IPS-15b (cell line): ENCODE measurements around the gene PRSS50.
"Not testable (repeated sequence)": the region's sequence is repeated elsewhere in the genome, so short reads cannot be mapped to it uniquely, and the experiment has no call there.

Experiments
- H3K27me3 ChIP-seq: one replicate; pipeline ENCODE4 v1.6.1; 2013; ENCODE audit warnings: low read length; ENCODE audit not compliant: control insufficient read depth, insufficient read depth
- H3K36me3 ChIP-seq: one replicate; pipeline ENCODE4 v1.6.1; 2013; ENCODE audit warnings: low read length; ENCODE audit not compliant: control insufficient read depth, insufficient read depth
- H3K4me1 ChIP-seq: one replicate; pipeline ENCODE4 v1.6.1; 2013; ENCODE audit warnings: mild to moderate bottlenecking, low read length; ENCODE audit not compliant: control insufficient read depth, insufficient read depth
- H3K4me3 ChIP-seq: one replicate; pipeline ENCODE4 v1.5.1; 2013; ENCODE audit warnings: low read depth, low read length
- H3K9ac ChIP-seq: one replicate; pipeline ENCODE4 v1.6.1; 2013; ENCODE audit warnings: low read depth, mild to moderate bottlenecking, low read length
- H3K9me3 ChIP-seq: one replicate; pipeline ENCODE4 v1.6.1; 2013; ENCODE audit warnings: mild to moderate bottlenecking, low read length; ENCODE audit not compliant: control insufficient read depth, insufficient read depth

The PRSS50 gene

GRCh38 chr3:46742992-46743585, 25.4 kb upstream of the PRSS50 start:
- Histone ChIP-seq H3K4me1 (no peaks in the 10 kb centered on the region), H3K27me3 (no peaks in the 10 kb centered on the region), H3K9ac (no peak overlapping the region), H3K36me3 (no peaks in the 10 kb centered on the region), H3K4me3 (no peak overlapping the region), H3K9me3 (no peaks in the 10 kb centered on the region)

DNA sequence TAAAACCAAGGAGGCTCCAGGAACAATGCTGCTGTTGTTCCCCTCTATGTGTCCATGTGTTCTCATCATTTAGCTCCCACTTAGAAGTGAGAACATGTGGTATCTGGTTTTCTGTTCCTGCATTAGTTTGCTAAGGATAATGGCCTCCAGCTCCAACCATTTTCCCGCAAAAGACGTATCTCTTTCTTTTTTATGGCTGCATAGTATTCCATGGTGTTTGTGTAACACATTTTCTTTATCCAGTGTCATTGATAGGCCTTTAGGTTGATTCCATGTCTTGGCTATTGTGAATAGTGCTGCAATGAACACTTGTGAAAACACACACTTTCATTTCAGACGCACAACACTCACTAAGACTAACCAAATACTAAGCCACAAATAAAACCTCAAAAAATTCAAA, 21.9 kb upstream of the PRSS50 start:
- not testable (repeated sequence) for H3K4me3 ChIP-seq, H3K4me1 ChIP-seq, H3K36me3 ChIP-seq, H3K9me3 ChIP-seq, H3K27me3 ChIP-seq, H3K9ac ChIP-seq

DNA sequence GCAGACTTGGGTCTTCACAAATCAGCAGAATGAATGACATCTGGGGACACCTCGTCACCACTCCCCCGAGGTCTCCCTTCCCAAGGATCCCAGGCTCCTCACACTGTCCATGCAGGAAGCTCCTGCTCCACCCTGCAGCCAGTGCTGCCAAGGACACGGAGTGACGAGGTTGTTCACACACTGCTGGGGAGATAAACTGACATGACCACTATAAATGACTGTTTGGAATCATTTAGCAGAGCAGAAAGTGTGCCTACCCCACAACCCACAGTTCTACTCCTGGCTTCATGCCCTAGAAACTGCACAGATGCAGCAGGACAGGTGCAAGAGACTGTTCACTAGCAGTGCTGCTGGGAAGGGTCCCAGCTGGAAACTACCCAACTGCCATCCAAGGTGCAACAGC, 19.7 kb upstream of the PRSS50 start:
- Histone ChIP-seq H3K9ac (no peak overlapping the region), H3K4me1 (no peaks in the 10 kb centered on the region), H3K4me3 (no peak overlapping the region)

DNA sequence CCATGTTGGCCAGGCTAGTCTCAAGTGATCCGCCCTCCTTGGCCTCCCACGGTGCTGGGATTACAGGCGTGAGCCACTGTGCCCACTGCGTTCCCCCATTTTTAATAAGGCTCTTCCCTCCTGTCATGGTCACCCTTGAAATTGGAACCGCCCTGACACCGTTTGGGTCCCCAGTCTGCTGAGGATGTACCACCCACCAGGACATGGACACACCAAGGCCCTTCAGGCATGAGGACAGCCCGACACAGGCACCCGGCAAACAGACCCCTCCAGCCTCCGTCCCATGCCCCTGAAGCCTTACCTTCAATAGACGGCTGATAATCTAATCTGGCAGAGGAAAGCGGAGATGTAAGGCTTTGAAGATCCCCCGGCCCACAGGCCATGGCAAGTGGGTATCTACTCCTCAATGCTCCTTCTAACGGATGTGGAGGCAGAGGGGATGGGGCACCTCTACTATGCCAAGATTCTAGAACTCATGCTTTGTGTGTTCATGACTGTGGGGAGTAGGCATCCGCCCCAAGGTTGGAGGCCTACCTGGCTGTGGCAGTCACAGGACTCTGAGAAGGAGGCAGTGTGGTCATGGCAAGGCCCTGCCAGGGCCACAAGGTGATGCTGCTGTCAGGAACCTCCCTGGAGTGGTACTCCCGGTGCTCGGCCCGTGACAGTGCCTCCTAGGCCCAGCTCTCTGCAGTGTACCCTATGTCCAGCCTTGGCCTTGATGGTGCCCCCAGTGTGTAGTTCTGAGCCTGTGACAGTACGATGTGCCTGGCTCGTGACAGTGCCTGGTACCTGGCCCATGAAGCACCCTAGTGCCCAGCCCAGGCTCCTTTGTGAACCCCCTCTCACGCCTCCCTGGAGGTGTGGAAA, 18.6 kb upstream of the PRSS50 start:
- H3K36me3 ChIP-seq: no peaks in the 10 kb centered on the region
- no peaks in the 10 kb centered on the region for H3K4me1 ChIP-seq
- no peak overlapping the region for H3K9ac ChIP-seq
- H3K9me3 ChIP-seq: no peaks in the 10 kb centered on the region
- no peak overlapping the region for H3K4me3 ChIP-seq
- H3K27me3 ChIP-seq: no peaks in the 10 kb centered on the region

More for the DNA sequence above, 19.7 kb upstream of the PRSS50 start:
- Histone ChIP-seq H3K9me3 (no peaks in the 10 kb centered on the region), H3K36me3 (no peaks in the 10 kb centered on the region), H3K27me3 (no peaks in the 10 kb centered on the region)

- Histone ChIP-seq H3K36me3 (no peaks in the 10 kb centered on the region), H3K9me3 (no peaks in the 10 kb centered on the region), H3K4me3 (no peak overlapping the region), H3K4me1 (no peaks in the 10 kb centered on the region), H3K27me3 (no peaks in the 10 kb centered on the region), H3K9ac (no peak overlapping the region)
These were observed 17.1 kb upstream of the PRSS50 start for GRCh38 chr3:46734773-46735172.

- H3K4me3 ChIP-seq: no peak overlapping the region
- no peaks in the 10 kb centered on the region for H3K27me3 ChIP-seq
- H3K9me3 ChIP-seq: no peaks in the 10 kb centered on the region
- H3K4me1 ChIP-seq: no peaks in the 10 kb centered on the region
- H3K36me3 ChIP-seq: no peaks in the 10 kb centered on the region
- H3K9ac ChIP-seq: no peak overlapping the region
These were observed 15.5 kb upstream of the PRSS50 start for GRCh38 chr3:46733026-46733800.

GRCh38 chr3:46731795-46732194, 14.1 kb upstream of the PRSS50 start:
- H3K27me3 ChIP-seq: no peaks in the 10 kb centered on the region
- H3K9me3 ChIP-seq: no peaks in the 10 kb centered on the region
- H3K4me3 ChIP-seq: no peak overlapping the region
- no peaks in the 10 kb centered on the region for H3K4me1 ChIP-seq
- no peak overlapping the region for H3K9ac ChIP-seq
- no peaks in the 10 kb centered on the region for H3K36me3 ChIP-seq

- H3K4me1 ChIP-seq: peaks cover 4% of the 10 kb centered on the region
- H3K27me3 ChIP-seq: no peaks in the 10 kb centered on the region
- H3K4me3 ChIP-seq: no peak overlapping the region
- no peaks in the 10 kb centered on the region for H3K9me3 ChIP-seq
- no peaks in the 10 kb centered on the region for H3K36me3 ChIP-seq
- H3K9ac ChIP-seq: no peak overlapping the region
These were observed 13.2 kb upstream of the PRSS50 start for GRCh38 chr3:46730819-46731218.

- Histone ChIP-seq H3K36me3 (no peaks in the 10 kb centered on the region), H3K4me1 (peaks cover 4% of the 10 kb centered on the region), H3K9me3 (no peaks in the 10 kb centered on the region), H3K4me3 (no peak overlapping the region), H3K9ac (no peak overlapping the region), H3K27me3 (no peaks in the 10 kb centered on the region)
These were observed 11.4 kb upstream of the PRSS50 start for GRCh38 chr3:46729038-46729437.

- Histone ChIP-seq H3K9ac (no peak overlapping the region), H3K4me3 (no peak overlapping the region), H3K4me1 (peaks cover 4% of the 10 kb centered on the region), H3K36me3 (no peaks in the 10 kb centered on the region), H3K27me3 (no peaks in the 10 kb centered on the region), H3K9me3 (no peaks in the 10 kb centered on the region)
These were observed 8.1 kb upstream of the PRSS50 start for GRCh38 chr3:46725621-46726314.

GRCh38 chr3:46724424-46724823, 6.8 kb upstream of the PRSS50 start:
- no peaks in the 10 kb centered on the region for H3K36me3 ChIP-seq
- no peak overlapping the region for H3K4me3 ChIP-seq
- no peaks in the 10 kb centered on the region for H3K9me3 ChIP-seq
- no peaks in the 10 kb centered on the region for H3K27me3 ChIP-seq
- H3K9ac ChIP-seq: no peak overlapping the region
- H3K4me1 ChIP-seq: peaks cover 4% of the 10 kb centered on the region
